WTC11 (cell line): ENCODE results near the gene XRCC4. TPM values are rescaled to one million over a fixed set of nuclear protein-coding genes. Genes with fewer than 3 reads are reported as not detected.

Source experiments
- ATAC-seq: fragments of 200-7000 bp; cut with Tn5 transposase; 2 replicates; pipeline ENCODE4 v1.10.0; 2021; ENCODE audit warnings: mild to moderate bottlenecking, moderate library complexity
- CTCF ChIA-PET: fragments of 300-600 bp; sonication (Branson Sonifier 250); formaldehyde crosslinking; loops from one replicate; lab custom pipeline; 2021; ENCODE audit warnings: antibody characterized with exemption; lab: Charles Lee
- POLR2A ChIA-PET: fragments of 350-600 bp; sonication (Branson Sonifier 250); formaldehyde crosslinking; loops from one replicate; lab custom pipeline; 2021; ENCODE audit warnings: antibody characterized with exemption; lab: Charles Lee
- DNase-seq: peaks from one replicate; pipeline ENCODE4 v3.0.0; 2021; ENCODE audit warnings: low spot score
- H3K27ac Mint-ChIP-seq: 2 replicates; pipeline ENCODE4 v1.8.0; 2021; ENCODE audit warnings: mixed read lengths
- H3K27me3 Mint-ChIP-seq: 2 replicates; pipeline ENCODE4 v1.8.0; 2021; ENCODE audit warnings: low read depth, mild to moderate bottlenecking, moderate library complexity, mixed read lengths
- H3K36me3 Mint-ChIP-seq: 2 replicates; pipeline ENCODE4 v1.8.0; 2021; ENCODE audit warnings: mixed read lengths
- H3K4me1 Mint-ChIP-seq: 2 replicates; pipeline ENCODE4 v1.8.0; 2022; ENCODE audit warnings: mixed read lengths
- H3K4me3 Mint-ChIP-seq: 2 replicates; pipeline ENCODE4 v1.8.0; 2021; ENCODE audit warnings: mild to moderate bottlenecking, moderate library complexity, mixed read lengths
- H3K9me3 Mint-ChIP-seq: 2 replicates; pipeline ENCODE4 v1.8.0; 2021; ENCODE audit warnings: mixed read lengths
- ELF4 ChIP-seq: sonication (generic); formaldehyde crosslinking; IDR thresholded peaks from 2 replicates; pipeline ENCODE4 v1.8.1; 2022; ENCODE audit warnings: low read depth, mild to moderate bottlenecking, moderate library complexity, missing genetic modification reagents
- EMX1 ChIP-seq: fragments of 250-450 bp; sonication (Bioruptor Pico); IDR thresholded peaks from 2 replicates; pipeline ENCODE4 v1.8.0; 2021; ENCODE audit warnings: mild to moderate bottlenecking
- GABPB1 ChIP-seq: sonication (generic); formaldehyde crosslinking; IDR thresholded peaks from 2 replicates; pipeline ENCODE4 v1.8.1; 2023; ENCODE audit warnings: mild to moderate bottlenecking, missing genetic modification reagents
- JUN ChIP-seq: sonication (generic); formaldehyde crosslinking; IDR thresholded peaks from 2 replicates; pipeline ENCODE4 v1.8.0; 2023; ENCODE audit warnings: mild to moderate bottlenecking, missing genetic modification reagents
- NFATC4 ChIP-seq: fragments of 250-450 bp; sonication (Bioruptor Pico); IDR thresholded peaks from 2 replicates; pipeline ENCODE4 v1.9.0; 2021; ENCODE audit warnings: mild to moderate bottlenecking
- NR1H2 ChIP-seq: sonication (generic); formaldehyde crosslinking; IDR thresholded peaks from 2 replicates; pipeline ENCODE4 v1.9.0; 2021; ENCODE audit warnings: mild to moderate bottlenecking, moderate library complexity, missing genetic modification reagents
- NR2C2 ChIP-seq: sonication (generic); formaldehyde crosslinking; IDR thresholded peaks from 2 replicates; pipeline ENCODE4 v1.8.0; 2022; ENCODE audit warnings: mild to moderate bottlenecking, missing genetic modification reagents
- NR3C1 ChIP-seq: sonication (generic); formaldehyde crosslinking; conservative IDR thresholded peaks from 2 replicates; pipeline ENCODE4 v1.8.1; 2023; ENCODE audit warnings: low read depth, mild to moderate bottlenecking, missing genetic modification reagents
- PRRX2 ChIP-seq: fragments of 250-450 bp; sonication (Bioruptor Pico); IDR thresholded peaks from 2 replicates; pipeline ENCODE4 v1.8.0; 2021; ENCODE audit warnings: mild to moderate bottlenecking
- RELA ChIP-seq: sonication (generic); formaldehyde crosslinking; IDR thresholded peaks from 2 replicates; pipeline ENCODE4 v1.8.1; 2022; ENCODE audit warnings: missing genetic modification reagents, mild to moderate bottlenecking, borderline replicate concordance
- SMAD4 ChIP-seq: sonication (generic); formaldehyde crosslinking; IDR thresholded peaks from 2 replicates; pipeline ENCODE4 v1.8.0; 2022; ENCODE audit warnings: mild to moderate bottlenecking, missing genetic modification reagents
- SOX15 ChIP-seq: fragments of 250-450 bp; sonication (Bioruptor Pico); IDR thresholded peaks from 2 replicates; pipeline ENCODE4 v1.9.0; 2021; ENCODE audit warnings: mild to moderate bottlenecking
- SP1 ChIP-seq: sonication (generic); formaldehyde crosslinking; conservative IDR thresholded peaks from 2 replicates; pipeline ENCODE4 v1.8.1; 2022; ENCODE audit warnings: missing genetic modification reagents
- TEAD1 ChIP-seq: sonication (generic); formaldehyde crosslinking; IDR thresholded peaks from 2 replicates; pipeline ENCODE4 v1.8.0; 2022; ENCODE audit warnings: mild to moderate bottlenecking, missing genetic modification reagents
- TEAD4 ChIP-seq: sonication (generic); formaldehyde crosslinking; IDR thresholded peaks from 2 replicates; pipeline ENCODE4 v1.8.0; 2022; ENCODE audit warnings: mild to moderate bottlenecking, missing genetic modification reagents
- ZNF263 ChIP-seq: sonication (generic); formaldehyde crosslinking; IDR thresholded peaks from 2 replicates; pipeline ENCODE4 v1.8.1; 2022; ENCODE audit warnings: low read depth, mild to moderate bottlenecking, moderate library complexity, missing genetic modification reagents
- ZNF317 ChIP-seq: sonication (generic); formaldehyde crosslinking; IDR thresholded peaks from 2 replicates; pipeline ENCODE4 v1.8.1; 2023; ENCODE audit warnings: low read depth, mild to moderate bottlenecking, moderate library complexity, missing genetic modification reagents, borderline replicate concordance
- ZNF671 ChIP-seq: fragments of 250-450 bp; sonication (Bioruptor Pico); IDR thresholded peaks from 2 replicates; pipeline ENCODE4 v1.8.0; 2021; ENCODE audit warnings: mild to moderate bottlenecking
- total RNA-seq: library from RNA; stranded (reverse); gene quantifications from 3 replicates; pipeline ENCODE4 v1.2.3, GENCODE V29; 2021
- TF ChIP-seq, protein P1 (sequence below): sonication (generic); formaldehyde crosslinking; IDR thresholded peaks from 2 replicates; pipeline ENCODE4 v1.8.0; 2022; ENCODE audit warnings: mild to moderate bottlenecking, missing genetic modification reagents
- TF ChIP-seq, protein P2 (sequence below): fragments of 250-450 bp; sonication (Bioruptor Pico); IDR thresholded peaks from 2 replicates; pipeline ENCODE4 v1.8.0; 2021; ENCODE audit warnings: mild to moderate bottlenecking
- TF ChIP-seq, protein P3 (sequence below): sonication (generic); formaldehyde crosslinking; IDR thresholded peaks from 2 replicates; pipeline ENCODE4 v1.8.0; 2022; ENCODE audit warnings: mild to moderate bottlenecking, missing genetic modification reagents
- TF ChIP-seq, protein P4 (sequence below): sonication (generic); formaldehyde crosslinking; IDR thresholded peaks from 2 replicates; pipeline ENCODE4 v1.8.0; 2022; ENCODE audit warnings: mild to moderate bottlenecking, missing genetic modification reagents
- TF ChIP-seq, protein P5 (sequence below): sonication (generic); formaldehyde crosslinking; IDR thresholded peaks from 2 replicates; pipeline ENCODE4 v1.8.1; 2023; ENCODE audit warnings: mild to moderate bottlenecking, missing genetic modification reagents, moderate library complexity
- TF ChIP-seq, protein P6 (sequence below): sonication (generic); formaldehyde crosslinking; IDR thresholded peaks from 2 replicates; pipeline ENCODE4 v1.8.0; 2022; ENCODE audit warnings: mild to moderate bottlenecking, missing genetic modification reagents
- TF ChIP-seq, protein P7 (sequence below): fragments of 250-450 bp; sonication (Bioruptor Pico); IDR thresholded peaks from 2 replicates; pipeline ENCODE4 v1.9.0; 2021; ENCODE audit warnings: moderate library complexity, mild to moderate bottlenecking, inconsistent platforms, borderline replicate concordance
- TF ChIP-seq, protein P8 (sequence below): sonication (generic); formaldehyde crosslinking; IDR thresholded peaks from 2 replicates; pipeline ENCODE4 v1.8.1; 2022; ENCODE audit warnings: mild to moderate bottlenecking, moderate library complexity, missing genetic modification reagents
- TF ChIP-seq, protein P9 (sequence below): sonication (generic); formaldehyde crosslinking; IDR thresholded peaks from 2 replicates; pipeline ENCODE4 v1.8.1; 2023; ENCODE audit warnings: mild to moderate bottlenecking, missing genetic modification reagents, moderate library complexity
- TF ChIP-seq, protein P10 (sequence below): fragments of 250-450 bp; sonication (Bioruptor Pico); IDR thresholded peaks from 2 replicates; pipeline ENCODE4 v2.1.2; 2022; ENCODE audit warnings: mild to moderate bottlenecking, moderate library complexity

The XRCC4 gene
- total RNA-seq, 1 experiment from 2014 or later = 13.5 TPM

DNA sequence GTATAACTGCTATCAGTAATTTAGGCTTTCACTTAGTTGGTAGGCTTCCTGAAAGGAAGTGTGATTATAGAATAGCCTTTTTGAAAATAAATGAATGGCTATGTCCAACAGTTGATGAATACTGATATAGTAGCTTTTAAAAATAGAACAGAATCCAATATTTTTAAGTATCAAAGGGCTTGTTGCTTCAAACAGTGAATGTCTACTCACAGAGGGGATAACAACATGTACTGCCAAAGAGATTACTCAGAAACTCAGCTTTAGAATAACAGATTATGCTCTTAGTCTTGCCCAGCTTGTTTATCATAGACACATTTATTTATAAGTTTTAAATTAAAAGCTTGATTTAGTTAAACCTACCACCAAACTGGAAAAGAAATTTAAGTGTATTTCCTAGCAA, 132.6 kb downstream of the XRCC4 start:
- DNase-seq (no peak), ATAC-seq (no peak)
- Mint-ChIP-seq H3K27me3 (no peaks in the 10 kb centered on the region), H3K4me3 (no peak overlapping the region), H3K9me3 (no peaks in the 10 kb centered on the region), H3K27ac (no peak overlapping the region), H3K4me1 (0 out of 2 replicates have a peak, but pooled peaks cover 3% of the 10 kb centered on the region), H3K36me3 (no peaks in the 10 kb centered on the region)
- ChIA-PET POLR2A (no interaction called here), CTCF (interaction anchor here (0.6 kb wide), 1 partner anchor 893 kb away, joined by 3 read pairs; no protein-coding TSS in a partner anchor)
- TF ChIP-seq SOX15 (no peak), EMX1 (no peak), NR3C1 (CRISPR knock-in tag) (no peak), PRRX2 (CRISPR knock-in tag) (no peak), NFATC4 (CRISPR knock-in tag) (no peak), SMAD4 (CRISPR knock-in tag) (no peak), TEAD4 (no peak), ZNF263 (CRISPR knock-in tag) (no peak), SP1 (CRISPR knock-in tag) (no peak), ZNF671 (CRISPR knock-in tag) (no peak), NR2C2 (no peak)
- TF ChIP-seq, protein P1, sequence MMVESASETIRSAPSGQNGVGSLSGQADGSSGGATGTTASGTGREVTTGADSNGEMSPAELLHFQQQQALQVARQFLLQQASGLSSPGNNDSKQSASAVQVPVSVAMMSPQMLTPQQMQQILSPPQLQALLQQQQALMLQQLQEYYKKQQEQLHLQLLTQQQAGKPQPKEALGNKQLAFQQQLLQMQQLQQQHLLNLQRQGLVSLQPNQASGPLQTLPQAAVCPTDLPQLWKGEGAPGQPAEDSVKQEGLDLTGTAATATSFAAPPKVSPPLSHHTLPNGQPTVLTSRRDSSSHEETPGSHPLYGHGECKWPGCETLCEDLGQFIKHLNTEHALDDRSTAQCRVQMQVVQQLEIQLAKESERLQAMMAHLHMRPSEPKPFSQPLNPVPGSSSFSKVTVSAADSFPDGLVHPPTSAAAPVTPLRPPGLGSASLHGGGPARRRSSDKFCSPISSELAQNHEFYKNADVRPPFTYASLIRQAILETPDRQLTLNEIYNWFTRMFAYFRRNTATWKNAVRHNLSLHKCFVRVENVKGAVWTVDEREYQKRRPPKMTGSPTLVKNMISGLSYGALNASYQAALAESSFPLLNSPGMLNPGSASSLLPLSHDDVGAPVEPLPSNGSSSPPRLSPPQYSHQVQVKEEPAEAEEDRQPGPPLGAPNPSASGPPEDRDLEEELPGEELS (CRISPR knock-in tag) = no peak
- TF ChIP-seq, protein P2, sequence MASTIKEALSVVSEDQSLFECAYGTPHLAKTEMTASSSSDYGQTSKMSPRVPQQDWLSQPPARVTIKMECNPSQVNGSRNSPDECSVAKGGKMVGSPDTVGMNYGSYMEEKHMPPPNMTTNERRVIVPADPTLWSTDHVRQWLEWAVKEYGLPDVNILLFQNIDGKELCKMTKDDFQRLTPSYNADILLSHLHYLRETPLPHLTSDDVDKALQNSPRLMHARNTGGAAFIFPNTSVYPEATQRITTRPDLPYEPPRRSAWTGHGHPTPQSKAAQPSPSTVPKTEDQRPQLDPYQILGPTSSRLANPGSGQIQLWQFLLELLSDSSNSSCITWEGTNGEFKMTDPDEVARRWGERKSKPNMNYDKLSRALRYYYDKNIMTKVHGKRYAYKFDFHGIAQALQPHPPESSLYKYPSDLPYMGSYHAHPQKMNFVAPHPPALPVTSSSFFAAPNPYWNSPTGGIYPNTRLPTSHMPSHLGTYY (CRISPR knock-in tag) = no peak
- TF ChIP-seq, protein P3, sequence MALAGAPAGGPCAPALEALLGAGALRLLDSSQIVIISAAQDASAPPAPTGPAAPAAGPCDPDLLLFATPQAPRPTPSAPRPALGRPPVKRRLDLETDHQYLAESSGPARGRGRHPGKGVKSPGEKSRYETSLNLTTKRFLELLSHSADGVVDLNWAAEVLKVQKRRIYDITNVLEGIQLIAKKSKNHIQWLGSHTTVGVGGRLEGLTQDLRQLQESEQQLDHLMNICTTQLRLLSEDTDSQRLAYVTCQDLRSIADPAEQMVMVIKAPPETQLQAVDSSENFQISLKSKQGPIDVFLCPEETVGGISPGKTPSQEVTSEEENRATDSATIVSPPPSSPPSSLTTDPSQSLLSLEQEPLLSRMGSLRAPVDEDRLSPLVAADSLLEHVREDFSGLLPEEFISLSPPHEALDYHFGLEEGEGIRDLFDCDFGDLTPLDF (CRISPR knock-in tag) = no peak
- TF ChIP-seq, protein P4, sequence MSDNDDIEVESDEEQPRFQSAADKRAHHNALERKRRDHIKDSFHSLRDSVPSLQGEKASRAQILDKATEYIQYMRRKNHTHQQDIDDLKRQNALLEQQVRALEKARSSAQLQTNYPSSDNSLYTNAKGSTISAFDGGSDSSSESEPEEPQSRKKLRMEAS (CRISPR knock-in tag) = no peak
- TF ChIP-seq, protein P5, sequence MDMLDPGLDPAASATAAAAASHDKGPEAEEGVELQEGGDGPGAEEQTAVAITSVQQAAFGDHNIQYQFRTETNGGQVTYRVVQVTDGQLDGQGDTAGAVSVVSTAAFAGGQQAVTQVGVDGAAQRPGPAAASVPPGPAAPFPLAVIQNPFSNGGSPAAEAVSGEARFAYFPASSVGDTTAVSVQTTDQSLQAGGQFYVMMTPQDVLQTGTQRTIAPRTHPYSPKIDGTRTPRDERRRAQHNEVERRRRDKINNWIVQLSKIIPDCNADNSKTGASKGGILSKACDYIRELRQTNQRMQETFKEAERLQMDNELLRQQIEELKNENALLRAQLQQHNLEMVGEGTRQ = no peak
- TF ChIP-seq, protein P6, sequence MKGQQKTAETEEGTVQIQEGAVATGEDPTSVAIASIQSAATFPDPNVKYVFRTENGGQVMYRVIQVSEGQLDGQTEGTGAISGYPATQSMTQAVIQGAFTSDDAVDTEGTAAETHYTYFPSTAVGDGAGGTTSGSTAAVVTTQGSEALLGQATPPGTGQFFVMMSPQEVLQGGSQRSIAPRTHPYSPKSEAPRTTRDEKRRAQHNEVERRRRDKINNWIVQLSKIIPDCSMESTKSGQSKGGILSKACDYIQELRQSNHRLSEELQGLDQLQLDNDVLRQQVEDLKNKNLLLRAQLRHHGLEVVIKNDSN = no peak

DNA sequence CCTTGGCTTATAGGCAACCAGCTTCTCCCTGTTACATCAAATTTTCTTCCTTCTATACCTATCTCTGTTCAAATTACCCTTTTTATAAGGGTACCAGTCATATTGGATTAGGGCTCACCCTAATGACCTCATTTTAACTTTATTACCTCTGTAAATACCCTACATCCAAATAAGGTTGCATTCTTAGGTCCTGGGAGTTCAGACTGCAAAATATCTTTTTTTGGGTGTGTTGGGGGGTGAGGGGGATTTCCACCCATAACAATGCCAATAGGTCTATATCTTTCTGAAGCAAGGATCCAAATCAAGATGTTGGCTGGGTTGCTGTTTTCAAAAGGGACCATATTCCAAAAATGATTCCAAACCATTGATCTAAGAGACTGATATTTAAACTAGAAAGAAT, 141.7 kb downstream of the XRCC4 start:
- DNase-seq (no peak), ATAC-seq (no peak)
- Mint-ChIP-seq H3K36me3 (no peaks in the 10 kb centered on the region), H3K9me3 (peaks cover 4% of the 10 kb centered on the region; the same call in 1 of the 2 replicates), H3K4me1 (peaks cover 7% of the 10 kb centered on the region), H3K27ac (no peak overlapping the region), H3K27me3 (no peaks in the 10 kb centered on the region), H3K4me3 (no peak overlapping the region)
- CTCF ChIA-PET = no interaction called here
- POLR2A ChIA-PET = no interaction called here
- TF ChIP-seq, protein P7, sequence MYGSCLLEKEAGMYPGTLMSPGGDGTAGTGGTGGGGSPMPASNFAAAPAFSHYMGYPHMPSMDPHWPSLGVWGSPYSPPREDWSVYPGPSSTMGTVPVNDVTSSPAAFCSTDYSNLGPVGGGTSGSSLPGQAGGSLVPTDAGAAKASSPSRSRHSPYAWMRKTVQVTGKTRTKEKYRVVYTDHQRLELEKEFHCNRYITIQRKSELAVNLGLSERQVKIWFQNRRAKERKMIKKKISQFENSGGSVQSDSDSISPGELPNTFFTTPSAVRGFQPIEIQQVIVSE (CRISPR knock-in tag) = no peak
- TF ChIP-seq SP1 (CRISPR knock-in tag) = no peak
- no peak for TF ChIP-seq NR3C1 (CRISPR knock-in tag)
- no peak for TF ChIP-seq NR2C2
- no peak for TF ChIP-seq JUN (CRISPR knock-in tag)
- TF ChIP-seq TEAD1 = no peak
- no peak for TF ChIP-seq RELA (CRISPR knock-in tag)
- TF ChIP-seq, protein P8, sequence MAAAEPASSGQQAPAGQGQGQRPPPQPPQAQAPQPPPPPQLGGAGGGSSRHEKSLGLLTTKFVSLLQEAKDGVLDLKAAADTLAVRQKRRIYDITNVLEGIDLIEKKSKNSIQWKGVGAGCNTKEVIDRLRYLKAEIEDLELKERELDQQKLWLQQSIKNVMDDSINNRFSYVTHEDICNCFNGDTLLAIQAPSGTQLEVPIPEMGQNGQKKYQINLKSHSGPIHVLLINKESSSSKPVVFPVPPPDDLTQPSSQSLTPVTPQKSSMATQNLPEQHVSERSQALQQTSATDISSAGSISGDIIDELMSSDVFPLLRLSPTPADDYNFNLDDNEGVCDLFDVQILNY = no peak
- no peak for TF ChIP-seq NR1H2 (CRISPR knock-in tag)
- no peak for TF ChIP-seq ELF4
- TF ChIP-seq, protein P9, sequence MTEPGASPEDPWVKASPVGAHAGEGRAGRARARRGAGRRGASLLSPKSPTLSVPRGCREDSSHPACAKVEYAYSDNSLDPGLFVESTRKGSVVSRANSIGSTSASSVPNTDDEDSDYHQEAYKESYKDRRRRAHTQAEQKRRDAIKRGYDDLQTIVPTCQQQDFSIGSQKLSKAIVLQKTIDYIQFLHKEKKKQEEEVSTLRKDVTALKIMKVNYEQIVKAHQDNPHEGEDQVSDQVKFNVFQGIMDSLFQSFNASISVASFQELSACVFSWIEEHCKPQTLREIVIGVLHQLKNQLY = no peak
- TF ChIP-seq ZNF317 (CRISPR knock-in tag) = no peak
- TF ChIP-seq, protein P10, sequence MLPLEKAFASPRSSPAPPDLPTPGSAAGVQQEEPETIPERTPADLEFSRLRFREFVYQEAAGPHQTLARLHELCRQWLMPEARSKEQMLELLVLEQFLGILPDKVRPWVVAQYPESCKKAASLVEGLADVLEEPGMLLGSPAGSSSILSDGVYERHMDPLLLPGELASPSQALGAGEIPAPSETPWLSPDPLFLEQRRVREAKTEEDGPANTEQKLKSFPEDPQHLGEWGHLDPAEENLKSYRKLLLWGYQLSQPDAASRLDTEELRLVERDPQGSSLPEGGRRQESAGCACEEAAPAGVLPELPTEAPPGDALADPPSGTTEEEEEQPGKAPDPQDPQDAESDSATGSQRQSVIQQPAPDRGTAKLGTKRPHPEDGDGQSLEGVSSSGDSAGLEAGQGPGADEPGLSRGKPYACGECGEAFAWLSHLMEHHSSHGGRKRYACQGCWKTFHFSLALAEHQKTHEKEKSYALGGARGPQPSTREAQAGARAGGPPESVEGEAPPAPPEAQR = no peak
- no peak for TF ChIP-seq GABPB1 (CRISPR knock-in tag)
